ENCODE data around the gene DGKK. TPM values are rescaled to one million over a fixed set of nuclear protein-coding genes. Genes with fewer than 3 reads are reported as not detected.

DGKK gene
- total and polyA plus RNA-seq, 3 experiments from 2014 or later = not detected

- no peak overlapping the region for H3K27ac ChIP-seq (ENCODE audit: low read depth, low read length)
- no peak overlapping the region for H3K4me3 ChIP-seq (ENCODE audit: low read length)
- H3K4me1 ChIP-seq (ENCODE audit: insufficient read depth, low read length) = no peaks in the 10 kb centered on the region
- H3K27me3 ChIP-seq (ENCODE audit: insufficient read depth, low read length, poor library complexity, severe bottlenecking) = no peaks in the 10 kb centered on the region
- DNase-seq = no peak
- Mint-ChIP-seq H3K9me3 (no peaks in the 10 kb centered on the region), H3K4me1 (no peaks in the 10 kb centered on the region), H3K4me3 (no peak overlapping the region), H3K27me3 (peaks cover 11 to 15% of the 10 kb centered on the region in 2 donors), H3K27ac (no peak overlapping the region), H3K36me3 (no peaks in the 10 kb centered on the region)
- CTCF ChIA-PET = no interaction called here
- POLR2A ChIA-PET = no interaction called here
- no peaks in the 10 kb centered on the region for H3K9me3 ChIP-seq (ENCODE audit: low read length)
- no peaks in the 10 kb centered on the region for H3K36me3 ChIP-seq (ENCODE audit: insufficient read depth, low read length)
Measured at GRCh38 chrX:50448565-50448964, 22.1 kb downstream of the DGKK start.

DNA sequence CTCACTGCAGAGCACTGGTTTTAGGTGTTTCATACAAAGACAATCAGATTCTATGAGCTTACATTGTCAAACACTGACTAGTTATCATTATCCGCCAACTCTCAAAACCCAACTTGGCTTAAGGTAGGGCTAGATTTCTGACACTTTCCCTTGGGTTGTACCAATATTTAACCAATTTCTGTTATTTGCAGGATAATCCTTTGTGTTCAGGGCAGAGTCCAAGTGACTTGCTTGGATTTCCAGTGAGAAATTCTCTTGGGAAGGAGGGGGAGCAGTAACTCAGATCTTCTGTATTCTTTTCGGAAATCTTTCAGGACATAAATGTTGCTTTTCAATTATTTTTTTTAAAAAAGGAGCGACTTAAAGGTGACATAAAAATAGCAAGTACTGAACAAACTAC is 23.1 kb downstream of the DGKK start:
- no peaks in the 10 kb centered on the region for H3K4me1 Mint-ChIP-seq
- H3K4me1 ChIP-seq (ENCODE audit: insufficient read depth, low read length) = no peaks in the 10 kb centered on the region
- H3K4me3 Mint-ChIP-seq = no peak overlapping the region
- ChIA-PET POLR2A (no interaction called here), CTCF (no interaction called here)
- no peaks in the 10 kb centered on the region for H3K9me3 Mint-ChIP-seq
- no peak overlapping the region for H3K4me3 ChIP-seq (ENCODE audit: low read length)
- no peak for DNase-seq
- no peaks in the 10 kb centered on the region for H3K36me3 ChIP-seq (ENCODE audit: insufficient read depth, low read length)
- H3K27me3 ChIP-seq (ENCODE audit: insufficient read depth, low read length, poor library complexity, severe bottlenecking) = no peaks in the 10 kb centered on the region
- H3K9me3 ChIP-seq (ENCODE audit: low read length) = no peaks in the 10 kb centered on the region
- H3K27me3 Mint-ChIP-seq = peaks cover 11 to 15% of the 10 kb centered on the region in 2 donors
- H3K36me3 Mint-ChIP-seq = no peaks in the 10 kb centered on the region
- H3K27ac Mint-ChIP-seq = no peak overlapping the region
- H3K27ac ChIP-seq (ENCODE audit: low read depth, low read length) = no peak overlapping the region

GRCh38 chrX:50442426-50443116 is 28.1 kb downstream of the DGKK start:
- no peak overlapping the region for H3K27ac ChIP-seq (ENCODE audit: low read depth, low read length)
- CTCF ChIA-PET = interaction anchor here (0.6 kb wide), 1 partner anchor 11 kb away, joined by 3 read pairs; no protein-coding TSS in a partner anchor

DNA sequence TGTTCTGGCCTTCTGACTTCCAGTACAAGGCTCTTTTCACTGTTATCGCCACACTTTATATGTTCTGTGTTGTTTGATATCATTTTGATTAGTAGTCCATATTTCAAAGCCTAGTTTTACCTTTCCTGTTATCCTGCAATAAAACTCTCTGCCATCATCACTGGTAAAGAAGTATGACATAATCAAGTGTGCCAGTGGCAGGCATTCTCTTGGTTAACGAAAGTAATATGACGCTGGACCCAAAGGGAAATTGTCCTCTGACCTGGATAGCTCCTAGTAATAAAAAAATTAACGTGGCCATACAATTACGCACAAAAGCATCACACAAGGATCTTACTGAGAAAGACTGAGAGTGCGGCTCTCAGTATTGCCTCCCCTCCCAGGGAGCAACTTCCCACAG is 33.8 kb downstream of the DGKK start:
- H3K36me3 ChIP-seq (ENCODE audit: insufficient read depth, low read length) = no peaks in the 10 kb centered on the region
- Mint-ChIP-seq H3K4me3 (no peak overlapping the region), H3K27ac (no peak overlapping the region), H3K27me3 (peaks cover 6 to 12% of the 10 kb centered on the region in 2 donors), H3K9me3 (no peaks in the 10 kb centered on the region), H3K36me3 (no peaks in the 10 kb centered on the region), H3K4me1 (no peaks in the 10 kb centered on the region)
- H3K9me3 ChIP-seq (ENCODE audit: low read length) = no peaks in the 10 kb centered on the region
- ChIA-PET POLR2A (no interaction called here), CTCF (no interaction called here)
- no peaks in the 10 kb centered on the region for H3K4me1 ChIP-seq (ENCODE audit: insufficient read depth, low read length)
- H3K27ac ChIP-seq (ENCODE audit: low read depth, low read length) = no peak overlapping the region
- no peaks in the 10 kb centered on the region for H3K27me3 ChIP-seq (ENCODE audit: insufficient read depth, low read length, poor library complexity, severe bottlenecking)
- no peak overlapping the region for H3K4me3 ChIP-seq (ENCODE audit: low read length)
- no peak for DNase-seq

More at GRCh38 chrX:50442426-50443116, 28.1 kb downstream of the DGKK start:
- POLR2A ChIA-PET = no interaction called here
- Histone ChIP-seq H3K27me3 (ENCODE audit: insufficient read depth, low read length, poor library complexity, severe bottlenecking) (no peaks in the 10 kb centered on the region), H3K9me3 (ENCODE audit: low read length) (no peaks in the 10 kb centered on the region), H3K36me3 (ENCODE audit: insufficient read depth, low read length) (no peaks in the 10 kb centered on the region), H3K4me3 (ENCODE audit: low read length) (no peak overlapping the region), H3K4me1 (ENCODE audit: insufficient read depth, low read length) (no peaks in the 10 kb centered on the region)
- no peak for DNase-seq
- H3K27me3 Mint-ChIP-seq = peaks cover 3 to 6% of the 10 kb centered on the region in 2 donors
- no peak overlapping the region for H3K27ac Mint-ChIP-seq
- no peaks in the 10 kb centered on the region for H3K4me1 Mint-ChIP-seq
- no peaks in the 10 kb centered on the region for H3K9me3 Mint-ChIP-seq
- no peaks in the 10 kb centered on the region for H3K36me3 Mint-ChIP-seq
- H3K4me3 Mint-ChIP-seq = no peak overlapping the region

DNA sequence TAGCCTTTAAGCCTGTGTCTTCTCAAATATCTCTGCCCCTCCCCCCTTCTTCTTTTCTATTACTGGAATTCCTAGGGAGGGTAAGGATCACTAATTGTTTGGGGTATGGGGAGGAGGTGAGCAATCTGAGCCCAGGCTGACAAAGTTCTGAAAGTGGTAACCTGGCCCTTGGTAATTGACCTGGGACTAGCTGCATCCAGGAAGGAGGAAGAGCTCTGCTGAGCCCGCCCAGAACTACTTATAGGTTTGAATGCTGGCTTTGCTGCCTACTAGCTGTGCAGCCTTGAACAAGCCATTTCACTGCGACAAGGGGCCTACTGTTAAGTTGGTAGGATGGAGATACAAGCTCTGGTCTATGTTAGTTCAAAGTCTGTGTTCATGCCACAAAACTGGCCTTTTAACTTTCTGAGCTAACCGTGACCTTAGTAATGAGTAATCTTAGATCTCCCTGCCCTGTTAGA is 37.8 kb downstream of the DGKK start:
- no peak for DNase-seq
- Histone ChIP-seq H3K27me3 (ENCODE audit: insufficient read depth, low read length, poor library complexity, severe bottlenecking) (no peaks in the 10 kb centered on the region), H3K27ac (ENCODE audit: low read depth, low read length) (no peak overlapping the region), H3K9me3 (ENCODE audit: low read length) (no peaks in the 10 kb centered on the region), H3K36me3 (ENCODE audit: insufficient read depth, low read length) (no peaks in the 10 kb centered on the region), H3K4me1 (ENCODE audit: insufficient read depth, low read length) (no peaks in the 10 kb centered on the region), H3K4me3 (ENCODE audit: low read length) (no peak overlapping the region)
- Mint-ChIP-seq H3K27me3 (peaks cover 6 to 15% of the 10 kb centered on the region in 2 donors), H3K27ac (no peak overlapping the region), H3K36me3 (no peaks in the 10 kb centered on the region), H3K4me3 (no peak overlapping the region), H3K4me1 (no peaks in the 10 kb centered on the region), H3K9me3 (no peaks in the 10 kb centered on the region)
- ChIA-PET CTCF (no interaction called here), POLR2A (no interaction called here)

- Histone ChIP-seq H3K27me3 (ENCODE audit: insufficient read depth, low read length, poor library complexity, severe bottlenecking) (no peaks in the 10 kb centered on the region), H3K4me3 (ENCODE audit: low read length) (no peak overlapping the region), H3K27ac (ENCODE audit: low read depth, low read length) (no peak overlapping the region), H3K9me3 (ENCODE audit: low read length) (no peaks in the 10 kb centered on the region), H3K4me1 (ENCODE audit: insufficient read depth, low read length) (no peaks in the 10 kb centered on the region), H3K36me3 (ENCODE audit: insufficient read depth, low read length) (no peaks in the 10 kb centered on the region)
- no peak for DNase-seq
- Mint-ChIP-seq H3K4me1 (no peaks in the 10 kb centered on the region), H3K27ac (no peak overlapping the region), H3K27me3 (peaks cover 3 to 8% of the 10 kb centered on the region in 2 donors), H3K36me3 (no peaks in the 10 kb centered on the region), H3K4me3 (no peak overlapping the region), H3K9me3 (no peaks in the 10 kb centered on the region)
- CTCF ChIA-PET = interaction anchor here (0.8 kb wide), 1 partner anchor 11 kb away, joined by 3 read pairs; no protein-coding TSS in a partner anchor
- POLR2A ChIA-PET = no interaction called here
Measured at GRCh38 chrX:50431623-50432022, 39.0 kb downstream of the DGKK start.

GRCh38 chrX:50430917-50431575 is 39.6 kb downstream of the DGKK start:
- no peaks in the 10 kb centered on the region for H3K9me3 ChIP-seq (ENCODE audit: low read length)
- Mint-ChIP-seq H3K4me3 (no peak overlapping the region), H3K27me3 (peaks cover 3 to 10% of the 10 kb centered on the region in 2 donors), H3K27ac (no peak overlapping the region), H3K4me1 (no peaks in the 10 kb centered on the region), H3K36me3 (no peaks in the 10 kb centered on the region), H3K9me3 (no peaks in the 10 kb centered on the region)
- no peaks in the 10 kb centered on the region for H3K4me1 ChIP-seq (ENCODE audit: insufficient read depth, low read length)
- no peak overlapping the region for H3K4me3 ChIP-seq (ENCODE audit: low read length)
- H3K27me3 ChIP-seq (ENCODE audit: insufficient read depth, low read length, poor library complexity, severe bottlenecking) = no peaks in the 10 kb centered on the region
- H3K36me3 ChIP-seq (ENCODE audit: insufficient read depth, low read length) = no peaks in the 10 kb centered on the region
- ChIA-PET CTCF (interaction anchor here (0.8 kb wide), 1 partner anchor 11 kb away, joined by 3 read pairs; no protein-coding TSS in a partner anchor), POLR2A (no interaction called here)
- H3K27ac ChIP-seq (ENCODE audit: low read depth, low read length) = no peak overlapping the region
- no peak for DNase-seq

DNA sequence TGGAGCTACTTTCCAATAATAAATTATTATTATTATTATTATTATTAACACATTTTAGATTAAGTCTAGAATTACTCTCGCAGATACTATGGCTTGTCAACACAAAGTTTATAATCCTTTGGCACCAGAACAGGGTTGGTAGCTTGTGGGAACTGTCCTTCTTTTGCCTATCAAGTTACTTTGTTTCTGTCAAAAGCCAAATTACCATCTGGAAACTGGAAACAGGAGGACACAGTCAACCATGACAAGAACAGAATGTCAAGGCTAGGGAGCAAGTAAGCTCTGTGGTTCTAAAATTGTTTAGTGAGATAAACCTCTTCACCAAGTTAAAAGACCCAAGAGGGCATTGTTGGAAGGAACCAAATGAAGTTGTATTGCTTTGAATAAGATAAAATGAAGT is 42.5 kb downstream of the DGKK start:
- CTCF ChIA-PET = no interaction called here
- no peak overlapping the region for H3K27ac ChIP-seq (ENCODE audit: low read depth, low read length)
- Mint-ChIP-seq H3K27me3 (peaks cover 3 to 10% of the 10 kb centered on the region in 2 donors), H3K27ac (no peak overlapping the region), H3K36me3 (no peaks in the 10 kb centered on the region), H3K9me3 (no peaks in the 10 kb centered on the region), H3K4me3 (no peak overlapping the region), H3K4me1 (no peaks in the 10 kb centered on the region)
- H3K27me3 ChIP-seq (ENCODE audit: insufficient read depth, low read length, poor library complexity, severe bottlenecking) = no peaks in the 10 kb centered on the region
- POLR2A ChIA-PET = no interaction called here
- no peaks in the 10 kb centered on the region for H3K4me1 ChIP-seq (ENCODE audit: insufficient read depth, low read length)
- no peaks in the 10 kb centered on the region for H3K9me3 ChIP-seq (ENCODE audit: low read length)
- no peak for DNase-seq
- H3K4me3 ChIP-seq (ENCODE audit: low read length) = no peak overlapping the region
- no peaks in the 10 kb centered on the region for H3K36me3 ChIP-seq (ENCODE audit: insufficient read depth, low read length)
